Osteocyte (in vitro differentiated cells): ENCODE data around the gene CA5A. TPM values are rescaled to one million over a fixed set of nuclear protein-coding genes. Genes with fewer than 3 reads are reported as not detected.
"Not testable (repeated sequence)": the region's sequence is repeated elsewhere in the genome, so short reads cannot be mapped to it uniquely, and the experiment has no call there.

Experiments
- DNase-seq: peaks from one replicate; pipeline ENCODE4 v3.0.0; 2021; ENCODE audit warnings: mixed read lengths; ENCODE audit not compliant: unreplicated experiment; ENCODE audit errors: extremely low spot score
- H3K27ac Mint-ChIP-seq: one replicate; pipeline ENCODE4 v1.8.0; 2021; ENCODE audit warnings: mild to moderate bottlenecking, mixed read lengths; ENCODE audit not compliant: unreplicated experiment
- H3K27me3 Mint-ChIP-seq: one replicate; pipeline ENCODE4 v1.8.0; 2021; ENCODE audit warnings: mixed read lengths; ENCODE audit not compliant: unreplicated experiment
- H3K36me3 Mint-ChIP-seq: one replicate; pipeline ENCODE4 v1.8.0; 2021; ENCODE audit warnings: mixed read lengths; ENCODE audit not compliant: unreplicated experiment
- H3K4me1 Mint-ChIP-seq: one replicate; pipeline ENCODE4 v1.8.0; 2021; ENCODE audit warnings: mixed read lengths; ENCODE audit not compliant: unreplicated experiment
- H3K4me3 Mint-ChIP-seq: one replicate; pipeline ENCODE4 v1.8.0; 2021; ENCODE audit warnings: mild to moderate bottlenecking, moderate library complexity, mixed read lengths; ENCODE audit not compliant: unreplicated experiment
- H3K9me3 Mint-ChIP-seq: one replicate; pipeline ENCODE4 v1.8.0; 2021; ENCODE audit warnings: mixed read lengths; ENCODE audit not compliant: unreplicated experiment
- total RNA-seq: library from RNA; stranded (reverse); gene quantifications from 2 replicates; pipeline ENCODE4 v1.2.1, GENCODE V29; 2021
- TF ChIP-seq, protein P1 (sequence below): fragments of 200-600 bp; sonication (generic); IDR thresholded peaks from 2 replicates; pipeline ENCODE4 v1.5.0; 2021; ENCODE audit warnings: antibody characterized with exemption, mild to moderate bottlenecking, moderate library complexity

Gene CA5A
- total RNA-seq, 1 donor from 2014 or later = not detected

DNA sequence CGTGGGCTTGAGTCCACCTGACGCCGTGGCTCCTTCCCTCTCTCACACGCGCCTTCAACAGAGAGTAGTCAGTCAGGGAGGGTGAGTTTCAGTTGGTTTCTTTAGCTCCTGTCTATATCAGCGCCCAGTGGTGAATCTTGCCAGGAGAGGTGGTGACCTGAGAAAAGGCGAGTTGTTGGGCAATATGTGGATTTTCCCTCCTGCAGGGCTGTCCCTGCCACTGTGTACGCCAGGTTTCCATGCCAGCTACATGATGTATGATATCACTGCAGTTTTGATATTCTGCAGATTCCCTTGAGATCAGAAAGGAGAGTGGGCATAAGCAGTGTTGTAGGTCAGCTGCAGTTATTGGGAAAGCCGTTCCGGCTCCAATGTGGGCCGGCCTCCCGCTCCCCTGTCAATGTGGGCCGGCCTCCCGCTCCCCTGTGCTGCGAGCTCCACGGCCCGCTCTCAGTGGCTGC lies 46.3 kb upstream of the CA5A start:
- peaks cover 32% of the 10 kb centered on the region for H3K36me3 Mint-ChIP-seq

DNA sequence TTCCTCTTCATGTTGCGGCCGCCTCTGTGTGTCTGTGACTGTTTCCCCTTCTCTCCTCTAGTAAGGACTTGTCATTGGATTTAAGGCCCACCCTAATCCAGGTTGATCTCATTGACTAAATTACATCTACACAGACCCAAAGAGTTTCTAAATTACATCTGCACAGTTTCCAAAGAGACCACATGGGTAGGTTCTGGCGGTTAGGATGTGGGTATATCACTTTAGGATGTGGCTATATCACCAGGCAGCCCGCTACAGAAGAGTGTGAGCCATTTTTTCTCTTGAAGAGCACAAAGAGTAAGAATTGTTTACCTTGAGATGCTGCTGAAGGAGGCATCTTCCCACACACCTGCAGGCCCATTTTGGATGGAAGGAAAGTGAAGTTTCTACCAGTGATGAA lies 45.0 kb upstream of the CA5A start:
- not testable (repeated sequence) for DNase-seq, H3K27ac Mint-ChIP-seq, H3K9me3 Mint-ChIP-seq, H3K27me3 Mint-ChIP-seq, H3K4me3 Mint-ChIP-seq
- Mint-ChIP-seq H3K36me3 (peaks cover 30% of the 10 kb centered on the region), H3K4me1 (peaks cover 12% of the 10 kb centered on the region)

More for the DNA sequence above, 46.3 kb upstream of the CA5A start:
- TF ChIP-seq, protein P1, sequence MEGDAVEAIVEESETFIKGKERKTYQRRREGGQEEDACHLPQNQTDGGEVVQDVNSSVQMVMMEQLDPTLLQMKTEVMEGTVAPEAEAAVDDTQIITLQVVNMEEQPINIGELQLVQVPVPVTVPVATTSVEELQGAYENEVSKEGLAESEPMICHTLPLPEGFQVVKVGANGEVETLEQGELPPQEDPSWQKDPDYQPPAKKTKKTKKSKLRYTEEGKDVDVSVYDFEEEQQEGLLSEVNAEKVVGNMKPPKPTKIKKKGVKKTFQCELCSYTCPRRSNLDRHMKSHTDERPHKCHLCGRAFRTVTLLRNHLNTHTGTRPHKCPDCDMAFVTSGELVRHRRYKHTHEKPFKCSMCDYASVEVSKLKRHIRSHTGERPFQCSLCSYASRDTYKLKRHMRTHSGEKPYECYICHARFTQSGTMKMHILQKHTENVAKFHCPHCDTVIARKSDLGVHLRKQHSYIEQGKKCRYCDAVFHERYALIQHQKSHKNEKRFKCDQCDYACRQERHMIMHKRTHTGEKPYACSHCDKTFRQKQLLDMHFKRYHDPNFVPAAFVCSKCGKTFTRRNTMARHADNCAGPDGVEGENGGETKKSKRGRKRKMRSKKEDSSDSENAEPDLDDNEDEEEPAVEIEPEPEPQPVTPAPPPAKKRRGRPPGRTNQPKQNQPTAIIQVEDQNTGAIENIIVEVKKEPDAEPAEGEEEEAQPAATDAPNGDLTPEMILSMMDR = no peak
- Mint-ChIP-seq H3K4me1 (peaks cover 8% of the 10 kb centered on the region), H3K9me3 (no peaks in the 10 kb centered on the region), H3K27me3 (no peaks in the 10 kb centered on the region), H3K4me3 (no peak overlapping the region), H3K27ac (no peak overlapping the region)
- no peak for DNase-seq

GRCh38 chr16:87979911-87980630 lies 43.7 kb upstream of the CA5A start:
- H3K9me3 Mint-ChIP-seq, H3K27ac Mint-ChIP-seq, H3K27me3 Mint-ChIP-seq, DNase-seq, H3K4me3 Mint-ChIP-seq: not testable (repeated sequence)
- Mint-ChIP-seq H3K4me1 (peaks cover 15% of the 10 kb centered on the region), H3K36me3 (peaks cover 26% of the 10 kb centered on the region)

DNA sequence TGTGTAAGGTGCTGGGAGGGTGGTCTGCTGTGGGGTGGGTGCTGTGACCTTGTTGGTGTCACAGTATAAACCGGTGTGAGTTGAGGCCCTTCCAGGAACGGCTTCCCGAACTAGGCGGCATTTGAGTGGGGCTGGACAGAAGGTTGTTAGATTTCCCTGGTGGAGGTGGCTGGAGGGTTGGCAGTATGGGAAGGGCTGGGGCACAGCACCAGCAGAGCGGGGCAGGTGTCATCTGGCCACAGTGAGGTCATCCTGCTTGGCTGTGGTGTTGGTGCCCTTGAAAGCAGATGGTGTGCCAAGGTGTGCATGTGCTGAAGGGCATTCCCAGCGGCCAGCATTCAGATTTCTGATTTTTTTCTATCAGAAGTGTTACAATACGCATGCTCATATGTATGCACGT lies 43.0 kb upstream of the CA5A start:
- TF ChIP-seq, protein P1 = no peak

DNA sequence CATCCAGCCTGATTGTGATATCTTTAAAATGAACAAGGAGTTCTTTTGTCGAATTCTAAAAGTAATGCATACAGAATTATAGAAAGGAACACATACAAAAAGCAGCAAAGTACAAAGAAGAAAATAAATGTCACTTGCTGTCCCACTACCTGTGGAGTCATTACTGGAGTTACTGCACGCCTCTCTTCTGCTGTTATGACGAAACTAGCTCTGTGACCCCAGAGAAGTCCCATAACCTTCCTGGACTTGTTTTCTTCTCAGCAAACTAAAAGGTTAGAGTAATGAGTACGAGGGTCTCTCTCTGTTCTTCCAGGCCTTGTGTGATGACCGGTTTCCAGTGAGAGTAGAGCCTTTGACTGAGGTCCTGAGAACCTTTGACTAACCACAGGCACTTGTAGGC lies 41.8 kb upstream of the CA5A start:
- Mint-ChIP-seq H3K36me3 (peaks cover 18% of the 10 kb centered on the region), H3K27ac (no peak overlapping the region), H3K4me3 (no peak overlapping the region), H3K4me1 (peaks cover 11% of the 10 kb centered on the region), H3K27me3 (no peaks in the 10 kb centered on the region), H3K9me3 (peaks cover under 1% of the 10 kb centered on the region)
- DNase-seq = no peak
- TF ChIP-seq, protein P1 = no peak

More for the DNA sequence above, 43.0 kb upstream of the CA5A start:
- DNase-seq = no peak
- Mint-ChIP-seq H3K4me3 (no peak overlapping the region), H3K27me3 (no peaks in the 10 kb centered on the region), H3K36me3 (peaks cover 20% of the 10 kb centered on the region), H3K27ac (no peak overlapping the region), H3K9me3 (no peaks in the 10 kb centered on the region), H3K4me1 (peaks cover 15% of the 10 kb centered on the region)

- Mint-ChIP-seq H3K27ac (peak overlapping the region; percentile 65), H3K27me3 (no peaks in the 10 kb centered on the region), H3K4me1 (peaks cover 11% of the 10 kb centered on the region), H3K4me3 (peak overlapping the region; percentile 10), H3K9me3 (peaks cover 12% of the 10 kb centered on the region), H3K36me3 (peaks cover 16% of the 10 kb centered on the region)
- TF ChIP-seq, protein P1 = no peak
- no peak for DNase-seq
Measured at GRCh38 chr16:87976665-87977064, 40.3 kb upstream of the CA5A start.
